GM13977 (cell line): ENCODE measurements around the gene NR3C1.

Experiments
- DNase-seq: peaks from one replicate; pipeline ENCODE4 v3.0.0; 2012; ENCODE audit warnings: low spot score
- CTCF ChIP-seq: IDR thresholded peaks from 2 replicates; pipeline ENCODE4 v1.5.1; 2012; ENCODE audit warnings: mild to moderate bottlenecking, control low read depth; ENCODE audit not compliant: insufficient read depth; ENCODE audit errors: extremely low read depth, missing control alignments
- in situ Hi-C: fragments of 300-500 bp; cut with MboI; formaldehyde crosslinking; loops from one replicate; pipeline ENCODE4 v1.12.0; 2022; ENCODE audit warnings: low sequenced_read_pairs, low pct_unique_long_range_greater_than_20kb, mixed read lengths, inconsistent platforms; ENCODE audit not compliant: unreplicated experiment

NR3C1 gene

DNA sequence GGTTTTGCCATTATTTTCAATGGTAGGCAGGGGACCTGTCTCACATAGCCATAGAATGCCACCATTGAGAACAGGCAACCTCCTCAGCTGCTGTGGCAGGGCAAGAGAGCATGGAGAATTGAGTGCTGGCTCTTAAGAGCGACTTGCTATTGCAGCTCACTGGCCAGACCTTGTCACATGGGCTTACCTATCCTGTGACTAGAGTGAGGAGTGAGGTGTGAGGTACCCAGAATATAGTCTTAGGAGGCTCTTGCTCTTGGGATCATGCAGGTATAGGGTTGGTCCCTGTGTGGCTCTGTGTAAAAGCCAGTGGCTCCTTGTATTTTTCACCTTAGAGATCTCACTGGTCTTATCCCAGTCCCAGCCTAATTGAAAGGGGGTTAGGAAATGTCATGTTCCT, 39.8 kb upstream of the NR3C1 start:
- no peak for TF ChIP-seq CTCF
- in situ Hi-C loops: no loop called here
- no peak for DNase-seq

DNA sequence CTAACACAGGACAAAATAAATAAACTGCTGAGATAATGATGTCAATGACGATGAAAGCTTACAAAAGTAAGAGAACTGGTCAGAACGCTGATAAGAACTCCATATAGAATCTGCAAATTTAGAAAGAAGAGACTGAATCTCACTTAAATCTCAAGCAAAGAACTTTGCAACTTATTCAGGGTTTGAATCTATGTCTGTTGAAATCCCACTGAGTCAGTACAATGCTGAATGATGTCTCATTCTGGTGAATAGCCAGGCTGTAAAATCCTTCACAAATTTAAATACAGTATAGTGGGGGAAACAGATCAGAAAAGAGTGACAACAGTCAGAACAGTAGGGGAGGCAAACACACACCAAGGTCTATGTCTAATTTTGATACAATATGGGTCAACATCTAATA, 38.9 kb upstream of the NR3C1 start:
- in situ Hi-C loops: no loop called here
- TF ChIP-seq CTCF: no peak
- DNase-seq: no peak

GRCh38 chr5:143440448-143441115, 37.1 kb upstream of the NR3C1 start:
- DNase-seq: no peak
- in situ Hi-C loops: no loop called here
- no peak for TF ChIP-seq CTCF

DNA sequence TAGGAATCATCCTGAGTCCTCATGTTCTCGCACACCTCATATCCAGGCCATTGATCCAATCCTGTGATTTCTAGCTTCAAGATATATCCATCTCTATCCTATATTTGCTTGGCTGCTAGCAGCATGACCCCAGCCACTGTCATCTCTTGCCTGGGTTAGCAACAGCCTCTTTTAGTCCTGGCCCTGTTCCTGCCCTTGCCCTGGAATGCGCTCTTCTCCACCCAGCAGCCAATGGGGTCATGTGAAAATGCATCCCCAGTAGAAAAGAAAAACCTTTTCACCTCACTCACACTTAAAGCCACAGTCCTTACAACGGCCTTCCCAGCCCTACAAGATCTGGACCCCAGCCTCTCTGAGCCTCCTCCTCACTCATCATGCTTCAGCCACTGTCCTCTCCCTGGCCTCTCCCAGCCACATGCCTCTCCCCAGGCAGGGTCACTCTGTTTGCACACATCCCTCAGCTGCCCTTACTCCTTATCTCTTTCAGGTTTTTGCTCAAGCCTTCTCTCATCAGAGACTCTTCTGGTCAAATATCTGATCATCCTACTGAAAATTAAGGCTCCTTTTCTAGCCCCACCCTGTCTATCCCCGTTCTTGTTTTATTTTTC, 34.3 kb upstream of the NR3C1 start:
- TF ChIP-seq CTCF: no peak
- in situ Hi-C loops: no loop called here
- DNase-seq: no peak

DNA sequence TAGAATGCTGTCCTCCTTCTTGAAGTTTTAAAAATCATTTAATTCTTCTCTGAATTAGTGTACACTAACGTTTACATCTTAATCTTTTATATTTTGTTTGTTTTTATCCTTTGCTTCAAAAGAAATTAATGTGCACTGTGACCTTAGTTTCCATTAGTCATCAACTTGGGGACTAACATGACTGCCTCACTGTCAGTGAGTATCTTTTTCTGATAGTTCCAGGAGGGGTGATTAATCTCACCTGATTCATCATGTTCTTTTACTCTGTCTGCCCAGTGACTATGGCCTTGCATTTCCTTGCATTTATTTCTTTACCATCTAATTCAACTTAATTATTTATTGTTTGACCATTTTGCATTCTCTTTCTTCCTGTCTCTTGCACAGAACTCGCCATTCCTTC, 33.4 kb upstream of the NR3C1 start:
- no peak for DNase-seq
- TF ChIP-seq CTCF: no peak
- in situ Hi-C loops: no loop called here

GRCh38 chr5:143435210-143435657, 31.7 kb upstream of the NR3C1 start:
- DNase-seq: peak; percentile 66
- TF ChIP-seq CTCF: no peak
- in situ Hi-C loops: no loop called here
